HG03064 (cell line): ENCODE results near the gene ZNF285.
"Not testable (repeated sequence)": the region's sequence is repeated elsewhere in the genome, so short reads cannot be mapped to it uniquely, and the experiment has no call there.

ENCODE experiments used
- ATAC-seq: cut with Tn5 transposase; IDR thresholded peaks from one replicate; pipeline ENCODE4 v1.9.1; 2021; ENCODE audit warnings: low read depth; ENCODE audit not compliant: unreplicated experiment

ZNF285 gene

DNA sequence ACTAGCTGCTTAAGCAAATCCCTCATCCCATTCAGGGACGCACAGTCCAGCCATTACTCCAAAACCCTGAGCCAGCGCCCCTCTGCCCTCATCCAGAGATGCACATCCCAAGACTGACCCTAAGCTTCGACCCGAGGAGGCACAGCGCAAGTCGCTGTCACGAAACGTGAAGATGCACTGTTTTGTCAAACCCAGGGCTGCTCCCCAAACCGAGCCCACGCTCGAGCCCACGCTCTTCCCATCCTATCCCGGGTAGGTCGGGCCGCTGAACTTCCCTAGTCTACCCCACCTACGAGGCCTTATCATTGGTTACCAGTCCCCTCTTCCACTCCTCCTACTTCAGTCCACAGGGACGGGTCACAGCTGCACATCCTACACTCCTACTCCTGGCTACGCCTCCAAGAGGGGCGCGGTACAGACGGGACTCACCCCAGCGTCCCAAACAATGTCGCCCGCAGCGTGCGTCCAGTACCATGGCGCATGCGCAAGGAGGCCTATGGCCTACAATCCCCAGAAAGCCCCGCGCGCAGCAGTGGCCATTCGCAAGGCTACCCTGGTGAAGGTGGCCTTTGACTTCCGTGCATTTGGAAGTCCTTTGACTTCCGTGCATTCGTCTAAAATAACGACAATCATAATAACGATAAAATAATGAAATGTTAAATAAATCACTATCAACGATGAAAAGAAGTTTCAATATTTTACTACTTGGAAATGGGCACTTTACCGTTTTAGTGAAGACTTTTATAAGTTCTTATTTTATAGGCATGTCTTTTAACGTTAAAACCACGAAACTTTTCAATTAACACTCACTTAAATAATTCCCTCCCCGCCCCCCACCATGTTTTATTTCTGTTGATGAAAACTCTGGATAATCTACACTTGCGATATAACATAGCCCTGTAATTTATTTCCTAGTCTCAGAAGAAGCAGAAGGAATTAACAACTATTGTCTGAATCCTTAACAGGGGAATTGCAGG is at the start of gene ZNF285:
TSS of gene ZNF285 (minus strand) at position 470 of the 977 bp plus-strand sequence. CDS start 4,395 bp downstream, outside the sequence.
- no peak for ATAC-seq

DNA sequence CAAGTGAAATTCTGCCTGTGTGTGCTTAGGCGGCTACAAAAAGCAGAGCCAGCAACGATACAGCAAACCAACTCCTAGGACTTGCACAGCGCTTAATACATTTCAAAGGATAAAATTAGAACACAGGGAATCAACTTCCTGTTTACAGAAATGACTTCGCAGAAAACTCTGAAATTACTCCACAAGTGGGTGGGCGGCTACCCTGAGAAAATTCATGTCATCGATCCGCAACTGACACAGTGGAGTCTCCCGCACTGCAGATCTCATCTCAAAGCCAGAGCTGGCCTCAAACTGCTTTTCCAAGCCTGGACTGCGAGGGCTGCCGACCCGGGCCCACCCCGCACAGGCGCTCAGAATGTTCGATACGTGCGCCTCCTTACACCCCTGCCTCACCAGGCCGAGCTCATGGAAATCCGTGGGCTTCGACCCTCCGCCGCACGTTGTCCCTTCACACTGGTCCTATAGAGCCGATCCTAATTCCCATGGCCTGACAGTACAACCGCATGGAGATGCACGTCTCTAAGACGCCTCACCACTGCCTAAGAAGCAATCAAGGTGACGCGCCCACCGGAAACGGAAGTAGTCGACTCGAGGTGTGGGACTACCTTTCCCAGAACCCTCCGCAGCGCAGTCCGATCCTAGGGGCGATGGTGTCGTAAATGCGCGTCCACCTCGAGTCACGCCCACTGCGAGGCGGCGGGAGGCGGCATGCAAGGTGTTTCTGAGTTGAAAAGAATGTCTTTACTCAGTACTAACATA is 46.7 kb upstream of the ZNF285 start, which contains the start of gene ZNF229:
TSS of gene ZNF229 (minus strand) at position 557 of the 759 bp plus-strand sequence. CDS start 5,625 bp downstream, outside the sequence.
- no peak for ATAC-seq

- ATAC-seq, result no peak
Measured at GRCh38 chr19:44438441-44438840, 37.0 kb upstream of the ZNF285 start.

GRCh38 chr19:44435441-44435840 is 34.0 kb upstream of the ZNF285 start:
- ATAC-seq, result no peak

DNA sequence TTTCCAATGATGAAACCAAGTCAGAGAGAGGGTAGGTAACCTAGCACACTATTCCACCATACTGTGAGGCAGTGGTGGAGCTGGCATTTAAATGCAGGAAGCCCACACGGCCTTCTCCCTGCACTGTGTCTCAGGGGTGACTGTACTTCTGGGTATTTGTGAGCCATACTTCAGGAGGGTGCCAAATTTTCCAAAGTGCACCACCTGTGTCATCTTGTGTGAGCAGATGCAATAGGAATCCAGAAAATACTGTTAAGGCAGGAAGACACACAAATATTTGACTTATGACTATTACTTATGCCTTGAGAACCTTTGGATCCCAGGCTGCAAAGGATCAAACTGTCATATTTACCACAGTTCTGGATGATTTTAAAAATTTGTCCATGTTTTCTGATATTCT is 29.5 kb upstream of the ZNF285 start:
- no peak for ATAC-seq

GRCh38 chr19:44415553-44415952 is 14.1 kb upstream of the ZNF285 start:
- ATAC-seq, result not testable (repeated sequence)

- not testable (repeated sequence) for ATAC-seq
Measured at GRCh38 chr19:44389268-44389667, 12.1 kb downstream of the ZNF285 start.

GRCh38 chr19:44374789-44375188 is 26.6 kb downstream of the ZNF285 start:
- ATAC-seq, result no peak

DNA sequence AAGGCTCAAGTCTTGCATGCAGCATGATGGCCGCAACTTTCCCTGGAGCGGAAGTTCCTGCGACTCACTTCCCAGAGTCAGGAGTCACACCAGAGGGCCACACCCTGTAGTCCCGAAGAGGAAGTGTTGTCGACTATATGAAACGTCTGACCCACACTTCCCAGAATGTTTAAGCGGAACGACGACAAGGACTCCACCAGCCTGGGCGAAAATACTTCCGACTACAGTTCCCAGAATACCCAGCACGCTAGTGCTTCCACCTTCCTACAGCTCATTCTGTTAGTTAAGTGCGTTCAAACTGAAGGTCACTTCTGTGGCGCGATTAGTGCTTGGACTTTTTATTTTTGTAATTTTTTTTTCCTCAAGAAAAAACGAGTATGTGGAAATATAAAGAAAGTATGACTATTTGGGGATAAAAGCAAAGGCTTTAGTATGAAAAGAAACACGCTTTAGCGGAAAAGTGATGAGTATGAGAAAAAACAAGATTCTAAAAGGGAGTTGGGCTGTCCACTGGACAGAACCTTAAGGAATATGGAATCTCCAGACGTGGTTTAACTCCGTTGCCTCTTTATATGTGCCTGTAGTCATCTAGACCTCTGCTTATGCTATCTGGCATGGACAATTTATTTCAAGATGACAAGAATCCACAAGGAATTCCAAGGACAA is 29.5 kb downstream of the ZNF285 start:
- ATAC-seq, result no peak

DNA sequence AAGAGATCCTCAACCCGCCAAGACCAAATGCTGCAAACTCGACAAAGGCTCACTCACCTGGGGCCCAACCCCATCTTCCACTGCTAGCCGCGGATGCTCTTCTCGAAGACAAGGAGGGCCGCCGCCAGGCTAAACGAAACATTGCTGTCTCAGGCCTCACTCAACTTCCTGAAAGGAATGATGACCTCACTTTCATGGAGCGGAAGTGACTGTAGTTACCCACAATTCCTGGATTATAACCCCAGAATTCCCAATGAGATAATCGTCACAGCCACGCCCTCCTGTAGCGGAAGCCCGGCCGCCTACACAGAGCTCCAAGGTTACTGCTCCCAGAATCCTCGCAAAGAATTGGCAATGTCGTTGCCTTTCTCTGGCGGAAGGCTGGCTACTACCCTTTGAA is 34.4 kb downstream of the ZNF285 start:
- ATAC-seq, result no peak

DNA sequence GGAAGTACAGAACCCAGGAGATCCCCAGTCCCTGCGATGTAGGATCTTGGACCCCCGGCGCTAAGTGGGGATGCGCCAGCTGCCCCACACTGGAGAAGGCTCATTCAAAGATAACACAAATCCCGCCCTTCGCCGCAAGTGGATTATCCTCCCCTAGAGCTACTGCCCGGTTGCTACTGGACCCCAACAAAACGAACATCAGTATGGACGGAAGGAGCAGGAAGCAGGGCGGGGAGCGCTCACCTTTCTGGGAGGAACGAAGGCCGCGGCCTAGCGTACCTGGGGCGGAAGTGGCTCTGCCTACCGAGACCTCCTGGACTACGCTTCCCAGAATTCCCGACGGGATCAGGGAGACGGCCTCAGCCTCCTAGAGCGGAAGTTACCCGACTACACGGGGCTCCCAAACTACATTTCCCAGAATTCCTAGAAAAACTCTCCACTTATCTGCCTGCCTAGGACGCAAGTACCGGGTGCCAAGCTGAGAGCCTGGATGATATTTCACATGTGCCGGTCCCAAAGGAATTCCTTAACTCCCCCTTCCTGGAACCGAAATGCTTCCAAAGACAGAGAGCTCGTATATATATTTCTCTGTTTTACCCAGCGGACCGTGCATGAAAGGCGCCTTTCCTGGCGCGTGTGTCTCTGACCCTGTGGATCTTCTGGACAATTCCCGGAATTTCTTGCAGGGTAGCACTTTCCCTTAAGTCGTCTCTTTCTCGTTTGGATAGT is 44.9 kb downstream of the ZNF285 start, which contains the start of gene ZNF112:
TSS of gene ZNF112 (minus strand) at position 298 of the 729 bp plus-strand sequence. CDS start 16,141 bp downstream, outside the sequence.
- no peak for ATAC-seq

DNA sequence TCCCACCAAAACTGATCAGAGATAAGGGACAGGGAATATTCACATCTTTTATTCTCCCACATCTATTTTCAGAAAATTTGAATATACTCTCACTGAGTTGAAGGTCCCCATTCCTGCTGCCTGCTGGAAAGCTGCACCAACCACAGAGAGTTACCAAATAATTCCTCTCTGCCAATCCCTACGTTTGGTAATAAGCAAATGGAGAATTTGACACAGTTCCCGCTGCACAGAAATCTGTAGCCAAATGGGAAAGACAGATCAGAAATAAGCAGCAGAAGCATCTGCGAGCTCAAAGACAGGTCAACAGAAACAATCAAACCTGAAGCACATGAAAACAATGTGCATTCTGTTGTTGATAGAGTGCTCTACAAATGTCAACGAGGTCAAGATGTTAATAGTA is 54.9 kb downstream of the ZNF285 start:
- no peak for ATAC-seq

GRCh38 chr19:44345959-44346358 is 55.4 kb downstream of the ZNF285 start:
- ATAC-seq, result no peak

DNA sequence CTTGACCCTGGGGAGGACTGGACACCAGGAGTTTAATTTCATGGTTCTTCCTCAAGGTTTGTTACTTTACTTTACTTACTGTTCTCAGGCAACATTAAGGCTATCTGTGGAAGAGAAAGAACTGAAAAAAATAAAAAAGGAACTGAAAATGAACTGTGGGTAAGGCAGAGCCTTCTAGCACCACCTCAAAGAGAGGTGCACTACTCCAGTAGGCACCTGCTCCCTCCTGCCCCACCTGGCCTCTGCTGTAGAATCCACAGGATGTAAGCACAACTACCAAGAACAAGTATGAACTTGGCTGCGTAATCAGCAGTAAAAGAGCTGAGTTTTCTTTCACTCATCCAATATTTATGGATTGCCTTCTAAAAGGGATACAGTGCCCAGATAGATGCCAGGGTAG is 57.2 kb downstream of the ZNF285 start:
- ATAC-seq, result no peak

DNA sequence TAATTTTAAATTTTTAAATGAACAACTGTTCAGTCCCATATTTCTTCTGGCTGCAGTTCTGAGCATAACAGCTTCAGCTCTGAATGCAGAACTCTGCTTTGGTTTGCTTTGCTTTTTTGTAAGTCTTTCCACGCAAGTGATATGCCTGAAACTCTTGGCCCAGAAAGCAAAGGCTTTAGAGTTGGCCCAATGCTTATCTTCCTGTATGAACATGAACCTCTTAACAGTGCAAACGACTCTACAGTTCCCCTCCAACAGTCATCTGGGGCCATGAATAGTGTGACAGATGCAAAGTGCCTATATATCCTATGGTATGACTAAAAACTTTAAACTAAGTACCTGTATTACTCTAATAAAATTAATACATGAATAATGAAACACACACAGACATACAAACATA is 59.6 kb downstream of the ZNF285 start:
- ATAC-seq, result no peak

DNA sequence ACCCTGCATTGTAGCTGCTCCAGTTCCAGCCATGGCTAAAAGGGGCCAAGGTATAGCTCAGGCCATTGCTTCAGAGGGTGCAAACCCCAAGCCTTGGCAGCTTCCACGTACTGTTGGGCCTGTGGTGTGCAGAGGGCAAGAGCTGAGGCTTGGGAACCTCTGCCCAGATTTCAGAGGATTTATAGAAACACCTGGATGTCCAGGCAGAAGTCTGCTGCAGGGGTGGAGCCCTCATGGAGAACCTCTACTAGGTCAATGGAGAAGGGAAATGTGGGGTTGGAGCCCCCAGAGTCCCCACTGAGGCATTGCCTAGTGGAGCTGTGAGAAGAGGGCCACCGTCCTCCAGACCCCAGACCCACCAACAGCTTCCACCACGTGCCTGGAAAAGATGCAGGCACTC is 66.8 kb downstream of the ZNF285 start:
- not testable (repeated sequence) for ATAC-seq
